Activated CD8-positive, alpha-beta memory T cell treated with anti-CD3 and anti-CD28 coated beads for 24 hours (primary cell): Measurements from ENCODE around the gene ATP6V1G2.
A peak's percentile ranks its signal among the peaks of the same experiment; 100 is the strongest.

Experiments
- DNase-seq: peaks from one replicate; pipeline ENCODE4 v3.0.0-alpha.2; 2020

Gene ATP6V1G2

GRCh38 chr6:31575335-31575901 is 29.0 kb upstream of the ATP6V1G2 start, which contains the start of gene TNF:
TNF (plus strand) TSS chr6:31575565; CDS start chr6:31575742, 177 bp downstream.
- DNase-seq = peak; percentile 91

GRCh38 chr6:31574106-31575061 is 28.0 kb upstream of the ATP6V1G2 start:
- DNase-seq = peak; percentile 84

- no peak for DNase-seq
Measured at GRCh38 chr6:31573239-31574105, 27.1 kb upstream of the ATP6V1G2 start.

GRCh38 chr6:31572041-31572911 is 25.9 kb upstream of the ATP6V1G2 start, which contains the start of gene LTA:
LTA (plus strand) TSS chr6:31572289; CDS start chr6:31572743, 454 bp downstream.
- peak; percentile 93 for DNase-seq

DNA sequence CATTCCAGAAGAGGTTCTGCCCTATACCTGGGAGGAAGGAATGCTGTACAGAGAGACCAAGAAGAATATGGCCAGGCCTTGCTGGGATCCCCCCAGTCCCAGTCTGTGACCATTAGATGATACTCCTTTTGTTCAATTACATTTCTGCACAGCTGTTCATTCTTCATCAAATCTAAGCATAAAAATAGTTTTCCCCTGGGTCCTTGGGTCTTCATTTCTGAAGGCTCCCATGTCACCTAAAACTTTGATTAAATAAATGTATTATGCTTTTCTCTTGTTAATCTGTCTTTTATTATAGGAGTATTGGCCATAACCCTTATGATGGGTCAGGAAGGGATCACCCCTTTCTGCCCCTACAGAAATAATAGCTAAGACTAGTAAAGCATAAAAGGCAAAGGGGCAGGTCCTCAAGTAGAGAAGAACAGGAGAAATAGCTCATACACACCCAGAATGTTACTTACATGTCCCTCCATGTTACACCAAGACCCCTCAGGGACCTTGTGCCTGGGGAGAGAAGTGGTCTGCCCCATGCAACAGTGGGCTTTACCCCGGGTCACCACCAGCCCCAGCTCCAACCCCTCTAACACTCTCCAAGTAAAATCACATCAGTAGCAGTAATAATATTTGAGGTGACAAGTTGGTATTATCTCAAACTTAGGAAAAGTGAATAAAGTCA is 23.6 kb upstream of the ATP6V1G2 start:
- DNase-seq = no peak

DNA sequence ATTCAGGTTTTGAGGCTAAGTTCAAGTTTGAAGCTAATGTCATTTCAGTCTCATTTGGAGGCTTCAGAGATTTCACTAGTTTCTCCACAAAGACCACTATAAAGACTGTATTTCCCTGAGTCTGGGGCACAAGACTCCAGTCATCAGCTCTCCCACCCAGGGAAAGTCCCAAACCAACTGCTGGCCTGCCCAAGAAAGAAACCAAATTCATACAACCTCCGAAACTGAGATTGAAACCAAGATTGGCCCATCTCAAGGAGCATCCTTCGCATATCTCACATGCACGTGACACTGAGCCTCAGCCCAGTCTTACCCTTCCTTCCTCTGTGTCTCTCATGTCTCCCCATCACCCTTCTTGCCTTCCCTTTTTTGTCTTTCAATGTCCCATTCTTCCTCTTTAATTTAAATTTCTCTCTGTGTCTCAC is 22.1 kb upstream of the ATP6V1G2 start:
- peak; percentile 77 for DNase-seq

DNA sequence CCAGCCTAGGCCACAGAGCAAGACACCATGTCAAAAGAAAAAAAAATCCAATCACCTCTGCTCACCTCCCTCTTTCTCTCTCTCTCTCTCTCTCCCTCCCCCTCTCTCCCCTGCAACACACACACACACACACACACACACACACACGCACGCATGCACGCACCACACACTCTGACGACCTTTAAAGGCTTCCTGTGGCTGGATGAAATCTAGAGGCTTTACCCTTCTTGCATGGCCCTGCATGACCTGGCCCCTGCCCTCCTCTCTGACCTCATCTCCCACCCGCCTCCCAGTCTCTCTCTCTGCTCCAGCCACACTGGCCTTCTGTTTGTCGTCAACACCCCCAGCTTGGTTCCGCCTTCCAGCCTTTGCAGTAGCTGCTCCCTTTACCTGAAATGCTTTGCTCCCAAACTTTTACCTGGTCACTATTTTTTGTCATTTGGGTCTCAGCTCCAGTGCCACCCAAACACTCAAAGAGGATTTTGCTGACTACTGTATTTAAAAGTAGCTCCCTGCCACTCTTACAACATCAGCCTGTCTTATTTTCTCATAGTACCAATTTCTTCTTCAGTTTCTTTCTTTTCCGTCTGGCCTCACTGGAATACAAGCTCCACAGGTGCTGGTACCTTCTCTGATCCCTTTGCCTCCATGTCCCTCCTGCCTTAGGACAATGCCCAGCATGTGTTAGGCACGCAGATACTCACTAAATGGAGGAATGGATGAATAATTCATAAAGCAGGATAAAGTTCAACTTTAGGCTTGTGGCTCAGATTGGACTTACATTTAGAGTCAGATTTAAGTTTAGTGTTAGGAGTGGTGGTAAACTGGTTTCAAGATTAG is 21.3 kb upstream of the ATP6V1G2 start:
- no peak for DNase-seq

DNA sequence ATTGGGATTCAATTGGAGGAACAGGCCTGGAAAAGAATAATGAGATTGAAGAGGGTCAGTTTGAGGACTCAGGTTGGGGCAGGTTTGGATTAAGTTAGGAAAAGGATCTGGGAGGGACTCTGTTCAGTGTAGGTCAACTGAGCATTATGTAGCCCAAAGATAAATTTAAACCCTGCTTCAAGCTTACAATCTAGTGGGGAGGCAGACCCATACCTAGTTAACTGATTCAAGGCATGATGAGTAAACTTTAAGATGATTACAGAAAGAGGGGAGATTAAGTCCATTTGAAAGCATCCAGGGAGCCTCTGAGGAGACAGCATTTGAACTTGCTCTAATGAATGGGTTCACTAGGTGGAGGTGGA is 14.3 kb upstream of the ATP6V1G2 start:
- no peak for DNase-seq

DNA sequence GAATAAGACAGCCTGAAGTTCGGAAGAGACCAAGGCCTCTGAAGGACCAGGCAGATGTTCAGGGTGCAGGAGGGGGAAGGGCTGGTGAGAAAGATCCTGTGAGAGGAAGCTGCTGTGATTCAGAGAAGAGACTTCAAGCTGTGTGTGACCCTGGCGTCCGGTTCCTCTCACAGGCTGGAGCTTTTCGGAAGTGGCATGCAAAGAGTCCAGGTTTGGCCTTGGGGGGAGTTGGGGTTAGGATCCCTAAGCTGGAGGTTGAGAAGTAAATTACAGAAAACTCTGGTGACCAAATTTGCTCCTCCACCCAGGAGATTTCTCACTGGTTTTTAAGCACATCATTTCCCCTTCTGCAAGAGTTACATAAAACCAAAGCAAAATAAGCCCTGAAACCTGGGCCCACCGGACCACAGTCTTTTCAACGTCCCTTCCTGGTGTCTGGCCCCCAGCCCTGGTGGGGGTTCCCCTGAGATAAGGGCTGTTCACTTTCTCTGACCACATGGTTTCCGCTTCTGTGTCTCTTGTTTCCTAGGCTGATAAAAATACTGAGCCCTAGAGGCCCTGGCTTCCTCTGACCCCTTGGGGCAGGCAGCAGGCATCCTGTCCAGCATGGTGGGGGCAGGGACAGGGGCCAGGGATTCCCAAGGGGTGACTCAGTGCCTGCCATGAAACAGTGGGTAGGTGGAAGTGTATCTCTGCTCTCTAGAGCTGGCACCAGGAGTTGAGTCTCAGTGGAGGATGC is 13.7 kb upstream of the ATP6V1G2 start:
- peak; percentile 79 for DNase-seq

- DNase-seq = no peak
Measured at GRCh38 chr6:31559606-31559957, 13.2 kb upstream of the ATP6V1G2 start.

GRCh38 chr6:31558631-31559500 is 12.5 kb upstream of the ATP6V1G2 start:
- DNase-seq = peak; percentile 89

GRCh38 chr6:31558318-31558625 is 11.9 kb upstream of the ATP6V1G2 start:
- no peak for DNase-seq

GRCh38 chr6:31557443-31558317 is 11.3 kb upstream of the ATP6V1G2 start:
- DNase-seq = no peak

DNA sequence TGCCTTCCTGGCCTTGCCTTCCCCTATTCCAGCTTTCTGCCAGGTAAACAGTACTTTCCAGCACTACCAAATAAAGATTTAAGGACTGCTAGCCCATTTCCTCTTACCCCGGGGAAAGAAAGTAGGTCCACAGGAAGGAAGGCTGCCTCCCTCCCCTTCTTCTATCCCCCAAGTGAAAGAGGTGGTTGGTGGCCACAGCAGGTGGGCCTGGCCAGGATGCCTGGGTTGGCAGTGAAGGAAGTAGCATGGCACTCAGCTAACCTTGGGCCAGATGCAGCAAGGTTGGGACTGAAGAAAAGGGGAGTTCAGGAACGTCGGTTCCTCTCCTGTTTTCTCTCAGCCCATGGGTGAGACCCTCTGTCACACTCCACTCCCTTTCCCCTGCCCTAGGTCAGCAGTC is 9.9 kb upstream of the ATP6V1G2 start:
- no peak for DNase-seq

DNA sequence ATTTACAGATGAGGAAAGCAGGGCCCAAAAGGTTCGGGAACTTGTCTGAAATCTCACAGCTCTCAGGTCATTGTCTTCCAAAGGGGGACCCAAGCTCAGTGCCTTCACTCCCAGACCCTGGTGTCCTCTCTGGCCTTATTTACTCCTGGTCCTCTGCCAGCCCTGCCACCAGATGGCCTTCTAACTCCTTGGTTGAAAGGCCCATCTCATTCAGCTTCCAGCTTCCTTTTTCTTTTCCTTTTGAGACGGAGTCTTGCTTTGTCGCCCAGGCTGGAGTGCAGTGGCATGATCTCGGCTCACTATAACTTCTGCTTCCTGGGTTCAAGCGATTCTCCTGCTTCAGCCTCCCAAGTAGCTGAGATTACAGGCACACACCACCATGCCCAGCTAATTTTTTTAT is 5.0 kb upstream of the ATP6V1G2 start:
- DNase-seq = peak; percentile 82

GRCh38 chr6:31548544-31548873 is 2.1 kb upstream of the ATP6V1G2 start:
- DNase-seq = no peak

- no peak for DNase-seq
Measured at GRCh38 chr6:31547727-31548543, 1.5 kb upstream of the ATP6V1G2 start.
